ENCODE results near the gene DHDH. TPM values are rescaled to one million over a fixed set of nuclear protein-coding genes. Genes with fewer than 3 reads are reported as not detected.
A peak's percentile ranks its signal among the peaks of the same experiment; 100 is the strongest.

The DHDH gene
- total RNA-seq, 1 experiment from 2014 or later, result not detected

DNA sequence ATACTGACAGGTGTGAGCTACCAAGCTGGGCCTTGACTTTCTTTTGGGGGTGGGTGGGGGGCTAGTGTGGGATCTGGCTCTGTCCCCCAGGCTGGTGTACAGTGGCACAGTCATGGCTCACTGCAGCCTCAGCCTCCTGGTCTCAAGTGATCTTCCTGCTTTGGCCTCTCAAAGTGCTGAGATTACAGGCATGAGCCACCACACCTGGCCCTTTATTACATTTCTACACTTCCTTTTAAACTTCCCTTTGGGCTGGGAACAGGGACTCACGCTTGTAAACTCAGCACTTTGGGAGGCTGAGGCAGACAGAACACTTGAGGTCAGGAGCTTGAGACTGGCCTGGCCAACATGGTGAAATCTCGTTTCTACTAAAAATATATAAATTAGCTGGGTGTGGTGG, 43.6 kb downstream of the DHDH start:
- Histone ChIP-seq H3K4me3 (ENCODE audit: insufficient read depth, low read depth, low read length) (no peak overlapping the region), H3K36me3 (replicated peaks; ENCODE audit: control insufficient read depth, insufficient read depth, low read length) (peaks cover 12% of the 10 kb centered on the region), H3K27me3 (ENCODE audit: control insufficient read depth, insufficient read depth, low read length) (no peaks in the 10 kb centered on the region)
- no peak for DNase-seq

DNA sequence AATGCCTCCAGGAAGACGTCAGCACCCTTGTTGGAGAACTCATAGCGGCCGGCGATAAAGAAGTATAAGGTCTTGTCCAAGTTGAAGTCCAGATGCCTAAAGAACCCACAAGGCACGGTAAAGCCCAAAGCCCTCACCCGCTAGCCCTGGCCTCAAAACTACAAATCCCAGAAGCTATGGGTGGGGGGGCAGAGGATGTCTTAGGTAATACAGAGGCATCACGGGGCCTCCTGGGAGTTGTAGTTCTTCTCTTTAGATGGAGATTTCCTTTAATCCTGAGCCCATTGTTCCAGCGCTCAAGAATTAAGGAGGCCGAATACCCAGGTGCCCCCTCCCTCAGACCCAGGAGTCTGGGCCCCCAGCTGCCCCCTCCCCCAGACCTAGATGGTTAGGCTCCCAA, 48.8 kb downstream of the DHDH start:
- no peak for DNase-seq
- Histone ChIP-seq H3K36me3 (replicated peaks; ENCODE audit: control insufficient read depth, insufficient read depth, low read length) (peaks cover 7% of the 10 kb centered on the region), H3K27me3 (ENCODE audit: control insufficient read depth, insufficient read depth, low read length) (no peaks in the 10 kb centered on the region), H3K4me3 (ENCODE audit: insufficient read depth, low read depth, low read length) (no peak overlapping the region)

DNA sequence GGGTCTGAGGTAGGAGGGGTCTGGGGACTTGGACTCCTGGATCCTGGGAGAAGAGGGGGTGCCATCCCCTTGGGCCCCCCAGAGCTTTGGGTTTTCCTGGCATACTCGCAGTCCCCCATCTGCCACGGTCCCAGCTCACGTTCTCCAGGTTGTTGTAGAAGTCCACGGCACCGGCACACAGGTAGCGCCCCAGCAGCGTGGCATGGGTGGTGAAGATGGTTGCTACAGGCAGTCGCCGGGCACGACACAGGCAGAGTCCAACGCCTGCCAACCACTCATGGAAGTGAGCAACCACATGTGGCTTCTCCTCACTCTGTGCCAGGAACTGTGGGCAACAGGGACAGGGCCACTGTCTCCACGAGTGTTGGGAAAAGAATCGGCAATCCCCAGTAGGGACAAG, 52.2 kb downstream of the DHDH start:
- Histone ChIP-seq H3K36me3 (replicated peaks; ENCODE audit: control insufficient read depth, insufficient read depth, low read length) (peaks cover 9% of the 10 kb centered on the region), H3K4me3 (ENCODE audit: insufficient read depth, low read depth, low read length) (no peak overlapping the region), H3K27me3 (ENCODE audit: control insufficient read depth, insufficient read depth, low read length) (no peaks in the 10 kb centered on the region)
- DNase-seq, result no peak

DNA sequence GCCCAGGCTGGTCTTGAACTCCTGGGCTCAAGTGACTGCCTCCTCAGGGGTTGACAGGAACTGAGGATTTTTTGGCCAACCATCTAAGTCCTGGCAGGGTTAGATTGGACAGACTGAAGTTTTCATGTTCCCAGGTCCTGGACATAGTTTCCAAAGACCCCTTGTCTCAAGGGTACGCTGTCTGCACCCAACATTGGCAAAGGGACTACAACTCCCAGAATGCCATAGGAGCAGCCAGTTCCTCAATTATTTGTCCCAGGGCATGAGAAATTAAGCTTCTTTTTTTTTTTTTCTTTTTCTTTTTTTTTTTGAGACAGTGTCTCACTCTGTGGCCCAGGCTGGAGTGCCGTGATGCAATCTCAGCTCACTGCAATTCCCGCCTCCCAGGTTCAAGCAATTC, 52.7 kb downstream of the DHDH start:
- no peak for DNase-seq
- H3K4me3 ChIP-seq (ENCODE audit: insufficient read depth, low read depth, low read length), result no peak overlapping the region

DNA sequence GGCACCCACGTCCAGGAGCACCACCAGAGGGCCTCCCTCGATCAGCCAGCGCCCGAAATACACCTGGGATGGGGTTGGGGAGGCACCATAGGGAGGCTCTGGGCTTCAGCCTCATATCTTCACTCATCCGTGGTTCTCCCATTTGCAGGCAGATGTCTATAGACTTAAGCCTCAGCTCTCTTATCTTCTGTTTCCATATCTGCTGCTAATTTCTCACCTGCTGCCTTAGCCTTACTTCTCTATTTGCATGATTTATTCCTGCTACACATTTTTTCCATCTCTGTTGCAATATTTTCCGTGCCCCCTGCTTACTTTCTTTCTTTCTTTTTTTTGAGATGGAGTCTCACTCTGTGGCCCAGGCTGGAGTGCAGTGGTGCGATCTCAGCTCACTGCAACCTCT, 53.8 kb downstream of the DHDH start:
- H3K4me3 ChIP-seq (ENCODE audit: insufficient read depth, low read depth, low read length), result no peak overlapping the region
- H3K36me3 ChIP-seq (replicated peaks; ENCODE audit: control insufficient read depth, insufficient read depth, low read length), result peaks cover 10% of the 10 kb centered on the region
- no peak for DNase-seq
- no peaks in the 10 kb centered on the region for H3K27me3 ChIP-seq (ENCODE audit: control insufficient read depth, insufficient read depth, low read length)

More for the DNA sequence above, 52.7 kb downstream of the DHDH start:
- Histone ChIP-seq H3K36me3 (replicated peaks; ENCODE audit: control insufficient read depth, insufficient read depth, low read length) (peaks cover 10% of the 10 kb centered on the region), H3K27me3 (ENCODE audit: control insufficient read depth, insufficient read depth, low read length) (no peaks in the 10 kb centered on the region)

DNA sequence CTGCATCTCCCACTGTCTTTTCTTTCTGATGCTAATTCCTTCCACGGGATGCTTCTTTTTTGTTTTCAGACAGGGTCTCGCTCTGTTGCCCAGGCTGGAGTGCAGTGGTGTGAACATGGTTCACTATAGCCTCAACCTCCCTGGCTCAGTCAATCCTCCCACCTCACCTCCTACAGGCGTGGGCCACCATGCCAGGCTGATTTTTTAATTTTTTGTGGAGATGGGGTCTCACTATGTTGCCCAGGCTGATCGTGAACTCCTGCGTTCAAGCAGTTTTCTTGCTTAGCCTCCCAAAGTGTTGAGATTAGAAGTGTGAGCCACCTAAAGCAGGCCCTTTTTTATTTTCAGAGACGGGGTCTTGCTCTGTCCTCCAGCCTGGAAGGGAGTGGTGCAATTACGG, 54.8 kb downstream of the DHDH start:
- H3K36me3 ChIP-seq (replicated peaks; ENCODE audit: control insufficient read depth, insufficient read depth, low read length), result peaks cover 10% of the 10 kb centered on the region
- no peak overlapping the region for H3K4me3 ChIP-seq (ENCODE audit: insufficient read depth, low read depth, low read length)
- H3K27me3 ChIP-seq (ENCODE audit: control insufficient read depth, insufficient read depth, low read length), result no peaks in the 10 kb centered on the region
- DNase-seq, result no peak

DNA sequence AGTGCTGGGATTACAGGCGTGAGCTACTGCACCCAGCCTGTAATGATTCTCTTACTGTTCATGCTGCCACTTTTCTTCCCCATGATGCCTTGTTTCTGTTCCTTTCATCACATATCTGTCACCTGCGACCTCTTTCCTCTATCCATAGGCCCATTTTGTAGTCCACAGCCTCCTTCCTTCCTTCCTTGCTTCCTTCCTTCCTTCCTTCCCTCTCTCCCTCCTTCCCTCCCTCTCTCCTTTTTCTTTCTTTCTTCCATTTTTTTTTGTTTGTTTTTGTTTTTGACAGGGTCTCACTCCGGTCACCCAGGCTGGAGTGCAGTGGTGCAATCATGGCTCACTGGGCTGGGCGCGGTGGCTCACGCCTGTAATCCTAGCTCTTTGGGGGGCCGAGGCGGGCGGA, 55.4 kb downstream of the DHDH start:
- peaks cover 10% of the 10 kb centered on the region for H3K36me3 ChIP-seq (replicated peaks; ENCODE audit: control insufficient read depth, insufficient read depth, low read length)
- H3K4me3 ChIP-seq (ENCODE audit: insufficient read depth, low read depth, low read length), result no peak overlapping the region
- H3K27me3 ChIP-seq (ENCODE audit: control insufficient read depth, insufficient read depth, low read length), result no peaks in the 10 kb centered on the region
- DNase-seq, result no peak

DNA sequence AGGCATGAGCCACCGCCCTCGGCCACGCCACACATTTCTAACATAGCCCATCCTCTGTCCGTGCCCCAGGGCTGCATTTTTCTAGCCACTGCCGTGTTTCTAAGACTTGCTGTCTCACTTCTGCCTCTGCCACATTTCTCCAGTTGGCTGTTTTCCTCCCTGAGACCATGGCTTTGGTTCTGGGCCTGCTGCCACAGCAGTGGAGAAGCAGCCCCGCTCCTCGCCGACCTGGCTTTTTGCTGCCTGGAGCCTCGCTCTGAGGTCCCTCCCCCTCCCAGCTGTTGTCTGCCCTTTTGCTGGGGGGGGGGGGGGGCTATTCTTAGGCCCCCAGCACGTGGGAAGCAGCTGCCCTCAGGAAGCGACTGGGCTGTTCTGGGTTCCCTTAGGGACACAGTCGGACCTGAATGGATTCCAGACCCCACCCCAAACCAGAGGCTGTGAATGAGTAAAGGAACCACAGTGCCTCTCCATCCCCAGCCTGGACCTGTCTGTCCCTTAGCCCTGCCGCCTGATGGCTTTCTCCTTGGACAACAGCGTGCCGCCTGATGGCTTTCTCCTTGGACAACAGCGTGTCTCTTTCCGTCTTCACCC, 56.3 kb downstream of the DHDH start:
- Histone ChIP-seq H3K27me3 (ENCODE audit: control insufficient read depth, insufficient read depth, low read length) (no peaks in the 10 kb centered on the region), H3K4me3 (ENCODE audit: insufficient read depth, low read depth, low read length) (no peak overlapping the region), H3K36me3 (replicated peaks; ENCODE audit: control insufficient read depth, insufficient read depth, low read length) (peaks cover 10% of the 10 kb centered on the region)
- peak; percentile 22 for DNase-seq

DNA sequence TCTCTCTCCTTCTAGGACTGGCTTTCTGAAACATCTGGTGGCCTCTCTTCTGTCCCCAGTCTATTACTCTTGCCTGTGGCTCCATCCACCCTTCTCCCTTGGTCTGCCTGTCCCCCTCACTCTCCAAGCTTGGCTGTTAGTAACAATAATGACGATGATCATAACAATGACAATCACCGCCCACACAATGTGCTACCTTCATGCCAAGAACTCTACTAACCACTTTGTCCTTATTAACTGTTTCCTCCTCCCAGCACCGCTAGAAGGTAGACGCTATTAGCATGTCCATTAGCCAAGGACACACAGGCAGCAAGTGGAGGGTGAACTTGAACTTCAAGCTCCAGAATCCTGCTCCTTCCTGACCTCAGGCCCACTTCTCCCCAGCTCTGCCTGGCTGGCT, 56.9 kb downstream of the DHDH start:
- Histone ChIP-seq H3K4me3 (ENCODE audit: insufficient read depth, low read depth, low read length) (no peak overlapping the region), H3K36me3 (replicated peaks; ENCODE audit: control insufficient read depth, insufficient read depth, low read length) (peaks cover 8% of the 10 kb centered on the region), H3K27me3 (ENCODE audit: control insufficient read depth, insufficient read depth, low read length) (no peaks in the 10 kb centered on the region)
- DNase-seq, result peak; percentile 22

DNA sequence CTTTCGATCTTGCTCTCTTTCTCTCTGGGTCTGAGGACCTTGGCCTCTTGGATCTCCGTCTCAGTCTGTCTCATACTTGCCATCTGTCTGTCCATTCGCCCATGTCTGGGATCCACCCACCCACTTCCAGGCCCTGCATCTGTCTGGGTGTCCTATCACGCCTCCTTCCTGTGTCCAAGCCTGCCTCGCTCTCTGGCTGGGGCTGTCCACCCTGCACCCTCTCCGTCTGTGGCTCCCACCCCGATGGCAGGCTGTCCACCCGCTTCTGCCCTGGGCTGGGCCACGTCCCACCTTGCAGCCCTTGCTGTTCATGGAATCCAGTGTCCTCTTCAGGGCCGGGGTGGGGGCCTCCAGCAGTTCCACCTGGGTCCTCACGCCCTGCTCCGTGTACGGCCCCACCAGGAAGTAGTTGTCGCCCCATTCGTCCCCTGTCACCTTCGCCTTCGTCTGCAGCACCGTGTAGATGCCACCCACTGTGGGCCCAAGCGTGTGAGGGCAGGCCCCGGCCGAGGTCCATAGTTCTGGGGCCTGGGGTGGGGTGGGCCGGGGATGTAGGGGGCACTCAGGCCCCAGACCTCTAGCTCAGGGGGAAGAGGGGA, 57.6 kb downstream of the DHDH start:
- no peak overlapping the region for H3K4me3 ChIP-seq (ENCODE audit: insufficient read depth, low read depth, low read length)
- no peaks in the 10 kb centered on the region for H3K27me3 ChIP-seq (ENCODE audit: control insufficient read depth, insufficient read depth, low read length)
- peaks cover 7% of the 10 kb centered on the region for H3K36me3 ChIP-seq (replicated peaks; ENCODE audit: control insufficient read depth, insufficient read depth, low read length)
- peak; percentile 26 for DNase-seq

DNA sequence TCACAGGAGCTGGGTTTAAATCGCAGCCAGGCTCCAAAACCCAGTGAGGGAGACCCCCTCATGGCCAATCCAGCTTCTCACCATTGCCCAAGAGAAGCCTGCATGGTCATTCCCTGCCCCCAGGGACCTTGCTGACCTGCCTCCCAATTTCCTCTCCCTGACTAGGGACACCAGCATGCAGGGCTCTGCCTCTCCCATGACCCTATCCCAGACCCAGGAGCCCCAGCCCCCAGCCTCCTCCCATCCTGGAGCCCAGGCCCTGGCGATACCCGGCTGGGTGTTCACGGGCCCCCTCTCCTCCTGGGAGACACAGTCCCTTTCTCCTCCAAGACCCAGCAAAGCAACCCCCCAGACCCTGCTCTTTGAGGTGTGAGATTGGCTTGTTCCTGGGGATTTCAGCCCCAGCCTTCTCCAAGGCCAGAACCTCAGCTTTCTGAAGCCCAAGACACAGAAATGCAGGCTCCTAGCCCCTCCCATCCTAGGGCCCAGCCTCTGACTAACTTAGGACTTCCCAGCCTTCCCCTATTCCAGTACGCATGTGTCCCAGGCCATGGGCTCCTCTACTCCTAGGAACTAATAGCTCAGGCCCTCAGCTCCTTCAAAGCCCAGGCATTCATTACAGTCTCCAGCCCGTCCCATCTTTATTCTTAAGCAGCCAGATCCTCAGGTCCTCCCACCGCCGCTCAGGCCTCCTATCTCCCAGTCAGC, 58.5 kb downstream of the DHDH start:
- Histone ChIP-seq H3K27me3 (ENCODE audit: control insufficient read depth, insufficient read depth, low read length) (no peaks in the 10 kb centered on the region), H3K4me3 (ENCODE audit: insufficient read depth, low read depth, low read length) (peak overlapping the region; percentile 82), H3K36me3 (replicated peaks; ENCODE audit: control insufficient read depth, insufficient read depth, low read length) (peaks cover 7% of the 10 kb centered on the region)
- peak; percentile 85 for DNase-seq

DNA sequence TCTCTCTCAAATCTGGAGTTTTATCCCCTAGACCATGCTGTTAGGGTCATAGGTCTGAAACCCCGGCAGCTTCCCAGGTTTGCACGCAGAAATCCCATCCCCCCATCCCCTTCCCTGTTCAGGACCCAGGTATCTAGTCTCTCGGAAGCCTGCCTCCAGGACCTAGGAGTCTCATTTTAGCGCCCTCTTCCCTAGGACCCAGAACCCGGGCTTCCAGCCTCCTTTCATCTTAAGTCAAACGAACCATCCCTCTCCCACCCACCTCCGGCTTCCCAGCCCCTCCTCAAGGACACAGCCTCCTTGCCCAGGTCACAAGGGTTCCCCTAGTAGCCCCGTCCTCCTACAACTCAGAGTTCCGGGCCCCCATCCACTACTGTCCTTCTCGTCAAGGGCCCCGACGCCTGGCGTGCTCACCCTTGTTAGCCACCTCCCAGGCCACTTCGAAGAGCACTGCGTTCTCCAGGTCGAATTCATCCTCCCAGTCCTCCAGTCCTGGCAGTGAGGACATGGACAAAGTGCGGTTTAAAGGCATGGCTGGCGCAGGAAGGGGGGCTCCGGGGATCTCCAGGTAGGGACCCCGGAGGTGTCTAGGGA, 59.2 kb downstream of the DHDH start:
- Histone ChIP-seq H3K27me3 (ENCODE audit: control insufficient read depth, insufficient read depth, low read length) (no peaks in the 10 kb centered on the region), H3K4me3 (ENCODE audit: insufficient read depth, low read depth, low read length) (peak overlapping the region; percentile 82), H3K36me3 (replicated peaks; ENCODE audit: control insufficient read depth, insufficient read depth, low read length) (peaks cover 7% of the 10 kb centered on the region)
- peak; percentile 68 for DNase-seq

DNA sequence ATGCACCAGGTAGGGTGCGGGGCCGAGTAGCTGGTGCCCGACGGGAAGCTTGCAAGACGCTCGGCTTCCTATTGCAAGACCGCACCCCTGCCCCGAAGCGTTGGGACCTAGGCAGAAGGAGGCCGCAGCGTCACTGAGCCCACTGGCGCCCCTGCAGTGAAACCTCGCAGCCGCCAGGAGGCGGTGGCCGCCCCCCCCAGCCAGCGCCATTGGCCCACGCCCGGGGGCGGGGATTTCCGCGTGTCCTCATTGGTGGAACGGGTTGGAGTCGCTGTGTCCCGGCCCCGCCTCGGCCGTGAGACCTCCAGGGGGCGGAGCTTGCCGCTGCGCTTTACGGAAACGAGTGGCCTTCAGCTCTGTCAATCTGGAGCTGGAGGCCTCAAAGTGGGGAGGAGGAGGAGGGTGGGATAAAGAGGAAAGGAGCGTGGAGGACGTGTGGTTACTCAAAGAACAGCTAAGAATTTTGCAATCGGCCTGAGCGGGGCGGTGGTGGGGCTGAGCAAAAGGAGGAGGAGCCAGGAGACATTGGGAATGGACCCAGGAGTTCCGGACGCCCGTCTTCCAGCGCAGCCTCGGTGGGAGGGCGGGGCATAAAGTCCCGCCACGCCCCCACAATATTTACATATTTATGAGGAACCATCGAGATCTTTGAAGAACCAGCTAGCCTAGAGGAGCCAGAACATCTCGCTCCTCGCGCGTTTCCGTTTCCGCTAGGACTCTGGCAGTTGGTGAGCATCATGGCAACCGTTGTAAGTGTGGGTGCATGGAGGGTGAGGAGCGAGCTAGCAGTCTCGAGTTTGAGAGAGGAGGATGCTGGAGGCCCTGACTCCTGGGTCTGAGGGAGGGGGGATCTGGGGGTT, 59.9 kb downstream of the DHDH start, which contains the start of the genes GYS1 and RUVBL2:
GYS1 (minus strand) TSS at position 135 of the 860 bp plus-strand sequence. CDS start 197 bp downstream, outside the sequence.
RUVBL2 (plus strand) TSS at position 713 of the 860 bp plus-strand sequence; CDS start at position 738, 25 bp downstream.
- peaks cover 7% of the 10 kb centered on the region for H3K36me3 ChIP-seq (replicated peaks; ENCODE audit: control insufficient read depth, insufficient read depth, low read length)
- H3K27me3 ChIP-seq (ENCODE audit: control insufficient read depth, insufficient read depth, low read length), result no peaks in the 10 kb centered on the region
- peak within 1 kb of the TSS; percentile 82 for H3K4me3 ChIP-seq (ENCODE audit: insufficient read depth, low read depth, low read length)
- peak; percentile 100 for DNase-seq

DNA sequence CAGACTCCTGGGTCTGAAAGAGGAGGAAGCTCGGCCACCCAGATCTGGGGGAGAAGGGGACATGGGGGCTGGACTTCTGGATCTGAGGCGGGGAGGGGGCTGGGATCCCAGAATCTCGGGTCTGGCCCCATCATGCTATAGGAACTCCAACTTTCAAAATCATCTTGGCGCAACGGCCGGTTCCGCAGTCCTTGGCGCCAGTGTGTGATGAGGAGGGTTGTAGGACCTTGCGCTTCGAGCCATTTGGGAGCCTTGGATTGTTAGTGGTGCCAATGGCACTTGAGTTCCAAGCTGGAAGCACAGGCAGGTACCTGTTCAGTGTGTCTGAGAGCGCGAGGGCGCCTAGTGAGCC, 60.5 kb downstream of the DHDH start:
- peaks cover 4% of the 10 kb centered on the region for H3K36me3 ChIP-seq (replicated peaks; ENCODE audit: control insufficient read depth, insufficient read depth, low read length)
- peak overlapping the region; percentile 79 for H3K4me3 ChIP-seq (ENCODE audit: insufficient read depth, low read depth, low read length)
- no peak for DNase-seq
- no peaks in the 10 kb centered on the region for H3K27me3 ChIP-seq (ENCODE audit: control insufficient read depth, insufficient read depth, low read length)
